ENCODE measurements around the gene TIAM2.

TIAM2 gene

GRCh38 chr6:155026022-155026705 lies 31.0 kb downstream of the TIAM2 start:
- DNase-seq = peak; percentile 3

GRCh38 chr6:155026706-155027045 lies 31.6 kb downstream of the TIAM2 start:
- DNase-seq = no peak

- no peak for DNase-seq
These were observed 35.1 kb downstream of the TIAM2 start for GRCh38 chr6:155030148-155030720.

DNA sequence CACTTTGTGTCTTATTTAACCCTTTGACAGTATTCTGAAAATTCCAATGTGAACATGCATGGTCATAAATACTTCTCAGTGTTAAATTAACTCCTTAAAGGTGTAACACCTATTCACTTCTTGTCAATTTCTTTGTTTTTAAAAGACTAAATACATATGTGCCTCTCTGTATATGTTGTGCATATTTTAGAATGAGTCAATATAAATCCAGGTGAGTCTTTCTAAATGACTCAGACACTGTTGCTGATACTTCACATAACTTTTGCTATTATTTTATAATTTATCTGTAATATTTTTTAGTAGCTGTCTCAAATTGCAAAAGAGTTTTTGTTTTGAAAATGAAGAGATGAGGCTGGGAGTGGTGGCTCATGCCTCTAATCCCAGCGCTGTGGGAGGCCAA lies 36.0 kb downstream of the TIAM2 start:
- DNase-seq = no peak

DNA sequence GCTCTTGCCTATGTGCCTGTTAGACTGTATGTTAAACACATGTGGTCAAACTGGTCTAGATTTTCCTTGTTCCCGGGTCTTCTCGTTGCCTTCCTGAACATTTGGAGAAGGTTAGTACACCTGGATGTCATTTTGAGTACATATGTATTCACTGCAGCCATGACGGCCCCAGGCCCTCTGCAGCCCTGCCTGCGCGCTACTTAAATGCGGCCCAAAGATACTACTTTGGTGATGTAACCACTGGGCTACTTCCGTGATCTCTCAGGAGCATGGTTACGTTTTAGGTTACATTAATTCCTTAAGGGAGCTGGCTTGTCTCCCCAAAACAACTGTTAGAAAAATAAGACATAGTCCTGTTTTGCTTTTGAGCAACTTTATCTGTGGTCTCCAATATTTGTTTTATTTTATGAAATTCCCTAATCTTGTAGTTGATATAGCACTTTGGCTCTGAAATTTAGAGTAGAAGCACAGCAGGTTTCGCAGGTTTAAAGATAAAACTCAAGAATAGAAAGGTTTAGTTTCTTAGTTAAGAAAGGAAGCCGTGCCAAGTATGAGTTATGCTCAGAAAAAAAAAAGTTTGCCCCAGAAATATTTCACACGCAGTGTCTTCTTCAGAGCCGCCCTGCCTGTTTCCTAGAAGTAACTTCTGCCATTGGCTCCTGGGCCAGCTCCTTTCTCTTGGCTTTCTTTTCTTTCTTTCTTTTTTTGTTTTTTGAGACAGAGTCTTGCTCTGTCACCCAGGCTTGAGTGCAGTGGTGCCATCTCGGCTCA lies 38.1 kb downstream of the TIAM2 start:
- no peak for DNase-seq

- DNase-seq = no peak
These were observed 41.8 kb downstream of the TIAM2 start for GRCh38 chr6:155036907-155037306.

GRCh38 chr6:155038104-155038503 lies 43.0 kb downstream of the TIAM2 start:
- DNase-seq = no peak

- DNase-seq = no peak
These were observed 43.4 kb downstream of the TIAM2 start for GRCh38 chr6:155038527-155038926.

DNA sequence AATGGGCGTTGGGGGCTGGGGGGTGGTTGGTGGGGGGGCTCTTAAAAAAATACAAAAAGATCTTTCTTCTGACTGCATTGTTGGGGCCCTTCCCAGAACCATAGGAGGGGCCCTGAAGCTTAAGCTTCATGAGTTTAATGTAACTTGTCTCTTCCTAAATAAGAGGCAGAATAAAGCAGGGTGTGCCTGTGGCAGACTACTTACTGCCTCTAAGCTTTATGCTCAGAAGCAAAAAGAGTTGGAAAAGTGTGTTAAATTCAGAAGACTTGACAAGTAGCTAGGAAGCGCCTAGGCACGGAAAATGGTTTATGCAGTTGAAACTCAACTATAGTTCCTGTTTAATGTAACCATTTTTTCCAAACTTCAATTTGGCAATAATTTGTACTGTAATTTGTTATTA lies 44.5 kb downstream of the TIAM2 start:
- DNase-seq = no peak

DNA sequence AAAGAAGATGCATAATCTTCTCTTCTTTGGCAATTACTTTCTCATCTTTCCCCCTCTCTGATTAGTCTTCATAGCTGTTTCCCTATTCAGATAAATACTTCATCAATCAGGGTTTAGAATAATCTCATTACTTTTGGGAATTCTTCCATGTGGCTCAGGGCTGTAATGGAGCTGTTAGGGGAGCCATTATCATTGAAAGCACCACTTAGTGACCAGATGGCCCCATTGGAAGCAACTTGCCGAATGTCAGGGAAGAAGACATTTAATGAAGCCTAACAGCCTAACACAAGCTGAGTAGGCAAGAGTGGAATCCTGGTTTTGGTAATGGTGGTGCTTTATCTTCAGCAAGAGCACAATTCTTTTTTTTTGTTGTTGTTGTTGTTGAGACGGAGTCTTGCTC lies 45.0 kb downstream of the TIAM2 start:
- DNase-seq = peak; percentile 16

DNA sequence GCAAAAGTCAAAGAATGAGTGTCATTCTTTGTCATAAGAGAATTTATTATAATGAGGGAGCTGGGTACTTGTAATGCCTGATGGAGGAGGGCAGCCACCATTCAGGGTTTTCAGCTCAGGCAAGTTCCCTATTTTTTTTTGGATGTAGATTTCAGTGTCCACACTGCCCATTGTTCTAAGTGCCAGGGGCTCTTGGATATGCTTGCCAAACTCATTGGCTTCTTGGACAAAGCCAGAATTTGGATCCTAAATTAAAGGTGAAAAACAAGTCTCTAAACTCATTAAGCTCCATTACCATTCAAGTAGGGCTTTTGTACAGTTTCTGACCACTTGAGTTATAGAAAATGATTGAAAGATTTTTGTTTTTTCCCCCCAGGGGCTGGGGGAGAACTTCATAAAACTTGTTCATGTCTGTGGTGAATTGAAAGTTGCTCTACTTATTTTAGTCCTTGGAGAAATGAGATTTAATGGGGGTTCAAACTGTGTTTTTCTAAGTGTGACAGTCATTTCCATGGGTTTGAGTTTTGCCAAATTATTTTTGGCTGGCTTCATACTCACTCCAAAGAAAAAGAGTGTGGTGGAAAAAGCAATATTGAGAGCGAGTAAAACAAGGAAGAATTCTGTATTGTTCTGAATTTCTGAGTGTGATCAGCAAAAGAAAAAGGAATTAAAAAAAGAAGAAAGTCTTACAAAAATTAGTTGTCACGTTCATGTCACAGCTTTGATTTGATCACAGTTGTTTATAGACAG lies 46.0 kb downstream of the TIAM2 start:
- no peak for DNase-seq

DNA sequence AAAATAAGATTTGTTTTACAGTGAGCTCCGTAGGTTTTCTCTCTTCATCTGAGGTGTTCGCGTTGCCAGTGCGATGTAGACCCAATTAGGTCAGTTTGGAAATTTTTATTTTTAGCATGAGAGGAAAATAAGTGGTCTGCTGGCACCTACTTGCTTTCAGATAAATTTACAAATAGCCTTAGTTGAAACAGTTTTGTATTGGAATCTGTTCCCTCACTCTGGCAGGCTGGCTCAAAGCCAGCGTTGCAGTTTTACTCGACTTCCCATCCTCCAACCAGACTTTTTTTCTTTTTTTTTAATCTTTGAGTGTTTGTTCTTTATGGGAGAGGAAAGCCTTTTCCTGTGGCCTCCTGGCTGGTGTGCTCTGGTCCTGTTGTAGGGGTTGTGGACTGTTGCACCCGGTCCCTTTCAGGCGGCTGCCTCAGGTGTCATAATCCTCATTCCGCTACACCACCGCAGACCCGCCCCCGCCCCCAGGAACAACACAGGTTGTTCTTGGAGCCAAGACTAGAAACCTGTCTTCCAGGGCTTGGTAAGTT lies 46.7 kb downstream of the TIAM2 start:
- DNase-seq = no peak

DNA sequence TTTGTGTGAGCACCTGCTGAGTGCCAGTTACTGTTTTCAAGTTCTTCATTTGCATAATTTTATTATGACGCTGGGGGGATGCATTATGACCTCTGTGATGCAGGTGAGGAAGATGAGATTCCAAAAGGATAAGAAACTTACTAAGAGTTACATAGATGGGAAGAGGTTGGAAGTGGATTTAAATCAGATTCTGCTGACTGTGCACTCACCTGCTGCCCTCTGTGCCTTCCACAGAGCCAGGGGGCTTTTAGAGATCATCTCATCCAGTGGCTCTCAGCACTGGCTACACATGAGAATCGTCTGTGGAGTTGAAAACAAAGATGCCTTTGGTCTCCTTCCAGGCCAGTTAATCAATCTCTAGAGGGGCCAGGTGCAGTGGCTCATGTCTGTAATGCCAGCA lies 47.9 kb downstream of the TIAM2 start:
- DNase-seq = no peak

DNA sequence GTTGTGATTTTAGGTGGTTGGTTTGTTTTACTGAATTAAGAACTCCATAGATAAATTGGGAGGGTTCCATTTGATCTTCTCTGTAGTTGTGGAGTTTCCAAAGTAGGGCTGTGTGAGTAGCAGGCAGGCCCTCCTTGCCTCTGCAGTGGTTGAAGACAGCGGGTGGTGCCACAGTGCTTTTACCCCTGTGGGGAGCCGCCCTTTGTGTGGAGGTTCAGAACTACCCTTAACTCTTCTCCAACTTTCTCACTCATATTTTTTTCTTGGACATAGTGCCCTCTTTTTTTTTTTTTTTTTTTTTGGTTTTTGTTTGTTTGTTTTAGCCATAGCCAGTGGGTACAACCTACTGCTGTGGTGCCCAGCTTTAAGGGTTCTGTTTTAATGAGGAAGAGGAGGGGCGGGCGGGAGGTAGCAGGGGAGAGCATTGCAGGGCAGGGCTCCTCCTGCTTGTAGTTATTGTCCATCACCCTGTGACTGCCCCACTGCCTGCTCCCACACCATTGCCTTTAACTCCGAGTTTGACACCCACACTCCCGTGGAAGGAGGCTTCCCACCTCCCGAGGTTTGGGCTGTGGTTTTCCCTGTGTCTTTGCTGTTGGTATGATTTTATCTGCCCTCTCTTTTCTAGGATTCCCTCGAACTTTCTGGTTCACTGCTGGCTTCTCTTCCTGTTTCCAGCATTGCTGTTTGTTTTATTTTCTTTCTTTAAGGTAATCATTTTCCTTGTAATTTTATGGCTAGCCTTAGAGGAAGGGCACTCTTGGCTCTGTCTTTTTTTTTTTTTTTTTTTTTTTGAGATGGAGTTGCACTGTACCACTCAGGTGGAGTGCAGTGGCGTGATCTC lies 50.7 kb downstream of the TIAM2 start:
- no peak for DNase-seq

GRCh38 chr6:155047523-155047922 lies 52.4 kb downstream of the TIAM2 start:
- DNase-seq = no peak

DNA sequence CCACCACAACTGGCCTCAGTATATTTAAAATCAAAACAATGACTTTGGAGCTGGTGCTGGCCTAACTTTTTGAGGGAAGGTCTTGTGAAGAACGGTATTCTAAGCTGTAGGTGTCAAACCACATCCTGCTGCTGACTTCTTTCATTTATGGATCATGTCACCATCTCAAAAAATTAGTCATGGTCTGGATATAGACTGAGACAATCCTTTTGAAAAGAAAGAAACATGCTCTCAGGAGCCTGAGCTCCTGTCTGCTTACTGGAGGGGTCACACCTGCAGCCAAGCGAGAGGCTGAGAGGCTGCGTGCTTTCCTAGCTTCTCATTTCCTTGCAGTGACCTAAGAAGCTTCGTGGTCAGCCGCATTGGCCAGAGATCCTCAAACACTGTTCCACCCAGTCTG lies 55.2 kb downstream of the TIAM2 start:
- no peak for DNase-seq

- DNase-seq = no peak
These were observed 59.6 kb downstream of the TIAM2 start for GRCh38 chr6:155054491-155055250.

DNA sequence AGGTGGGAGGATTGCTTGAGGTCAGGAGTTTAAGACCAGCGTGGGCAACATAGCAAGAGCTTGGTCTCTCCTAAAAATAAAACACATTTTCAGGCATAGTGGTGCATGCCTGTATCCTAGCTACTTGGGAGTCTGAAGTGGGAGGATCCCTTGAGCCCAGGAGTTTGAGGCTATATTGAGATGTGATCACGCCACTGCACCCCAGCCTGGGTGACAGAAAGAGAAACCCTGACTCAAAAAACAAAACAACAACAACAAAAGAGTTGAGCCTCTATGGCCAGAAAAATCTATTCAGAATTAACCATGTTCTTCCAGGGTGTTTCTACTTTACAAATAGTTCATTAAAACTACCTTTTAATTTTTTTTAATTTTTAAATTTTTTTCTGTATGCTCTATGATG lies 60.6 kb downstream of the TIAM2 start:
- DNase-seq = no peak

GRCh38 chr6:155056756-155057155 lies 61.6 kb downstream of the TIAM2 start:
- DNase-seq = no peak

DNA sequence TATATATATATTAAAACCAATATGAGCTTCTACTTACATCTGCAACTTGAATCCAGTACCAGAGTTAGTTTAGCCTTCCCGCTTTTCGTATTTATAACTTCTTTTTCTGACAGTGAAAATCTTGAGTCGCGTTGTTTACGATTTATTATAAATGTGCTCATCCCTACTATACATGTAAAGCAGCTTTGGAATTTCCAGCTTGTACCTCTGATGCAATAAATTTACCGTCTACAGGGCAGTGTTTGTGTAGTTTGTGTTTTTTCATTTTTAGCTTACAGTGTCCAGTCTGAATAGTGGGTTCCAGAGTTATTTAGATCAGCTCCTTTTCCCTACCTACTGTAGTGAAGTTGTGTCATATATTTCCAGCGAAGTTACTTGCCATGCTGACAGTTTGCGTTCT lies 66.3 kb downstream of the TIAM2 start:
- no peak for DNase-seq

GRCh38 chr6:155062866-155063341 lies 67.8 kb downstream of the TIAM2 start:
- no peak for DNase-seq

- DNase-seq = no peak
These were observed 69.2 kb downstream of the TIAM2 start for GRCh38 chr6:155064303-155064702.
